ENCODE data around the gene GNAT2.

GNAT2 gene

GRCh38 chr1:109592916-109593315, 26.5 kb downstream of the GNAT2 start:
- no peaks in the 10 kb centered on the region for H3K9me3 ChIP-seq (ENCODE audit: insufficient read depth, low read depth, low read length)
- no peaks in the 10 kb centered on the region for H3K27me3 ChIP-seq (ENCODE audit: insufficient read depth, low read length)
- H3K27ac ChIP-seq (ENCODE audit: low read depth, low read length): no peak overlapping the region
- no peak overlapping the region for H3K4me3 ChIP-seq (ENCODE audit: low read length)
- H3K36me3 ChIP-seq (ENCODE audit: insufficient read depth, low read length): peaks cover 81% of the 10 kb centered on the region
- H3K4me1 ChIP-seq (ENCODE audit: insufficient read depth, low read length): no peaks in the 10 kb centered on the region
- no peak overlapping the region for H3K9ac ChIP-seq (ENCODE audit: low read depth, low read length)

- no peaks in the 10 kb centered on the region for H3K9me3 ChIP-seq (ENCODE audit: insufficient read depth, low read depth, low read length)
- H3K27ac ChIP-seq (ENCODE audit: low read depth, low read length): no peak overlapping the region
- no peak overlapping the region for H3K4me3 ChIP-seq (ENCODE audit: low read length)
- no peak overlapping the region for H3K9ac ChIP-seq (ENCODE audit: low read depth, low read length)
- no peaks in the 10 kb centered on the region for H3K4me1 ChIP-seq (ENCODE audit: insufficient read depth, low read length)
- no peaks in the 10 kb centered on the region for H3K27me3 ChIP-seq (ENCODE audit: insufficient read depth, low read length)
- peaks cover 92% of the 10 kb centered on the region for H3K36me3 ChIP-seq (ENCODE audit: insufficient read depth, low read length)
These were observed 29.7 kb downstream of the GNAT2 start for GRCh38 chr1:109589679-109590078.

GRCh38 chr1:109589177-109589576, 30.2 kb downstream of the GNAT2 start:
- Histone ChIP-seq H3K36me3 (ENCODE audit: insufficient read depth, low read length) (peaks cover 94% of the 10 kb centered on the region), H3K27me3 (ENCODE audit: insufficient read depth, low read length) (no peaks in the 10 kb centered on the region), H3K4me1 (ENCODE audit: insufficient read depth, low read length) (no peaks in the 10 kb centered on the region), H3K27ac (ENCODE audit: low read depth, low read length) (no peak overlapping the region), H3K9me3 (ENCODE audit: insufficient read depth, low read depth, low read length) (no peaks in the 10 kb centered on the region), H3K9ac (ENCODE audit: low read depth, low read length) (no peak overlapping the region), H3K4me3 (ENCODE audit: low read length) (no peak overlapping the region)
- 90% methylated on average over 3 of the region's 3 CpGs for WGBS

GRCh38 chr1:109586055-109586454, 33.4 kb downstream of the GNAT2 start:
- H3K27me3 ChIP-seq (ENCODE audit: insufficient read depth, low read length): no peaks in the 10 kb centered on the region
- peaks cover 90% of the 10 kb centered on the region for H3K36me3 ChIP-seq (ENCODE audit: insufficient read depth, low read length)
- no peak overlapping the region for H3K27ac ChIP-seq (ENCODE audit: low read depth, low read length)
- H3K4me3 ChIP-seq (ENCODE audit: low read length): no peak overlapping the region
- H3K4me1 ChIP-seq (ENCODE audit: insufficient read depth, low read length): no peaks in the 10 kb centered on the region
- H3K9ac ChIP-seq (ENCODE audit: low read depth, low read length): no peak overlapping the region
- 93% methylated on average over 3 of the region's 3 CpGs for WGBS
- H3K9me3 ChIP-seq (ENCODE audit: insufficient read depth, low read depth, low read length): no peaks in the 10 kb centered on the region

GRCh38 chr1:109584766-109585165, 34.6 kb downstream of the GNAT2 start:
- peaks cover 90% of the 10 kb centered on the region for H3K36me3 ChIP-seq (ENCODE audit: insufficient read depth, low read length)

GRCh38 chr1:109582021-109582420, 37.4 kb downstream of the GNAT2 start:
- 96% methylated on average over 2 of the region's 2 CpGs for WGBS
- H3K36me3 ChIP-seq (ENCODE audit: insufficient read depth, low read length): peaks cover 89% of the 10 kb centered on the region

More at GRCh38 chr1:109584766-109585165, 34.6 kb downstream of the GNAT2 start:
- WGBS: 83% methylated on average over 1 of the region's 1 CpG
- Histone ChIP-seq H3K27ac (ENCODE audit: low read depth, low read length) (no peak overlapping the region), H3K9ac (ENCODE audit: low read depth, low read length) (no peak overlapping the region), H3K4me1 (ENCODE audit: insufficient read depth, low read length) (no peaks in the 10 kb centered on the region), H3K9me3 (ENCODE audit: insufficient read depth, low read depth, low read length) (no peaks in the 10 kb centered on the region), H3K4me3 (ENCODE audit: low read length) (no peak overlapping the region), H3K27me3 (ENCODE audit: insufficient read depth, low read length) (no peaks in the 10 kb centered on the region)

GRCh38 chr1:109579491-109579890, 39.9 kb downstream of the GNAT2 start:
- Histone ChIP-seq H3K27me3 (ENCODE audit: insufficient read depth, low read length) (no peaks in the 10 kb centered on the region), H3K4me1 (ENCODE audit: insufficient read depth, low read length) (no peaks in the 10 kb centered on the region), H3K9me3 (ENCODE audit: insufficient read depth, low read depth, low read length) (no peaks in the 10 kb centered on the region), H3K9ac (ENCODE audit: low read depth, low read length) (no peak overlapping the region), H3K36me3 (ENCODE audit: insufficient read depth, low read length) (peaks cover 70% of the 10 kb centered on the region), H3K4me3 (ENCODE audit: low read length) (no peak overlapping the region), H3K27ac (ENCODE audit: low read depth, low read length) (no peak overlapping the region)
- WGBS: 96% methylated on average over 1 of the region's 1 CpG

More at GRCh38 chr1:109582021-109582420, 37.4 kb downstream of the GNAT2 start:
- Histone ChIP-seq H3K4me1 (ENCODE audit: insufficient read depth, low read length) (no peaks in the 10 kb centered on the region), H3K27ac (ENCODE audit: low read depth, low read length) (no peak overlapping the region), H3K27me3 (ENCODE audit: insufficient read depth, low read length) (no peaks in the 10 kb centered on the region), H3K9ac (ENCODE audit: low read depth, low read length) (no peak overlapping the region), H3K4me3 (ENCODE audit: low read length) (no peak overlapping the region), H3K9me3 (ENCODE audit: insufficient read depth, low read depth, low read length) (no peaks in the 10 kb centered on the region)

- peaks cover 70% of the 10 kb centered on the region for H3K36me3 ChIP-seq (ENCODE audit: insufficient read depth, low read length)
- no peak overlapping the region for H3K9ac ChIP-seq (ENCODE audit: low read depth, low read length)
- no peaks in the 10 kb centered on the region for H3K9me3 ChIP-seq (ENCODE audit: insufficient read depth, low read depth, low read length)
- H3K4me1 ChIP-seq (ENCODE audit: insufficient read depth, low read length): no peaks in the 10 kb centered on the region
- H3K4me3 ChIP-seq (ENCODE audit: low read length): no peak overlapping the region
- H3K27ac ChIP-seq (ENCODE audit: low read depth, low read length): no peak overlapping the region
- H3K27me3 ChIP-seq (ENCODE audit: insufficient read depth, low read length): no peaks in the 10 kb centered on the region
- 94% methylated on average over 3 of the region's 3 CpGs for WGBS
These were observed 40.4 kb downstream of the GNAT2 start for GRCh38 chr1:109578947-109579443.

GRCh38 chr1:109573785-109574184, 45.6 kb downstream of the GNAT2 start:
- Histone ChIP-seq H3K9me3 (ENCODE audit: insufficient read depth, low read depth, low read length) (no peaks in the 10 kb centered on the region), H3K4me3 (ENCODE audit: low read length) (no peak overlapping the region), H3K27me3 (ENCODE audit: insufficient read depth, low read length) (no peaks in the 10 kb centered on the region), H3K9ac (ENCODE audit: low read depth, low read length) (no peak overlapping the region), H3K4me1 (ENCODE audit: insufficient read depth, low read length) (peaks cover 19% of the 10 kb centered on the region), H3K27ac (ENCODE audit: low read depth, low read length) (no peak overlapping the region), H3K36me3 (ENCODE audit: insufficient read depth, low read length) (peaks cover 32% of the 10 kb centered on the region)
- 79% methylated on average over 2 of the region's 2 CpGs for WGBS

GRCh38 chr1:109570414-109570813, 49.0 kb downstream of the GNAT2 start:
- Histone ChIP-seq H3K36me3 (ENCODE audit: insufficient read depth, low read length) (peaks cover 14% of the 10 kb centered on the region), H3K27me3 (ENCODE audit: insufficient read depth, low read length) (no peaks in the 10 kb centered on the region), H3K9ac (ENCODE audit: low read depth, low read length) (no peak overlapping the region), H3K27ac (ENCODE audit: low read depth, low read length) (no peak overlapping the region), H3K4me3 (ENCODE audit: low read length) (no peak overlapping the region), H3K4me1 (ENCODE audit: insufficient read depth, low read length) (peaks cover 25% of the 10 kb centered on the region), H3K9me3 (ENCODE audit: insufficient read depth, low read depth, low read length) (no peaks in the 10 kb centered on the region)
- WGBS: 88% methylated on average over 3 of the region's 3 CpGs

GRCh38 chr1:109569323-109569722, 50.1 kb downstream of the GNAT2 start:
- 91% methylated on average over 1 of the region's 1 CpG for WGBS
- H3K4me1 ChIP-seq (ENCODE audit: insufficient read depth, low read length): peaks cover 36% of the 10 kb centered on the region
- H3K27ac ChIP-seq (ENCODE audit: low read depth, low read length): no peak overlapping the region
- no peaks in the 10 kb centered on the region for H3K27me3 ChIP-seq (ENCODE audit: insufficient read depth, low read length)
- no peaks in the 10 kb centered on the region for H3K9me3 ChIP-seq (ENCODE audit: insufficient read depth, low read depth, low read length)
- no peak overlapping the region for H3K9ac ChIP-seq (ENCODE audit: low read depth, low read length)
- H3K36me3 ChIP-seq (ENCODE audit: insufficient read depth, low read length): peaks cover 11% of the 10 kb centered on the region
- no peak overlapping the region for H3K4me3 ChIP-seq (ENCODE audit: low read length)

Data from HUES64 (cell line).